Measurements from ENCODE around the gene USP36. TPM values are rescaled to one million over a fixed set of nuclear protein-coding genes. Genes with fewer than 3 reads are reported as not detected.

The USP36 gene
- total RNA-seq, 4 donors from 2014 or later, result 26.6 to 44.0 (median 34.6) TPM

GRCh38 chr17:78818932-78819331 lies 21.7 kb downstream of the USP36 start:
- peaks cover 0 to 100% of the 10 kb centered on the region in 2 donors for H3K36me3 ChIP-seq
- H3K27ac ChIP-seq, result peak overlapping the region in 3 of 4 donors; percentile 7 to 70 (median 29)
- no peaks in the 10 kb centered on the region for H3K9me3 ChIP-seq
- no peak for ATAC-seq
- 50 to 87% methylated on average over 6 of the region's 6 CpGs for WGBS, 2 donors (ENCODE audit: low coverage in 1 of 2)
- no peaks in the 10 kb centered on the region for H3K27me3 ChIP-seq
- TF ChIP-seq EP300 (IDR thresholded peaks at IDR 0.05) (no peak), POLR2AphosphoS5 (IDR thresholded peaks at IDR 0.05) (peak; percentile 16), CTCF (IDR thresholded peaks at IDR 0.05) (no peak)
- H3K4me3 ChIP-seq, result no peak overlapping the region
- H3K4me1 ChIP-seq, result peaks cover 0 to 13% (median 0%) of the 10 kb centered on the region in 3 donors

- Histone ChIP-seq H3K4me1 (peaks cover 0 to 17% (median 2%) of the 10 kb centered on the region in 3 donors), H3K27ac (peak overlapping the region in 3 of 4 donors; percentile 5 to 70 (median 32)), H3K27me3 (no peaks in the 10 kb centered on the region), H3K36me3 (peaks cover 0 to 100% of the 10 kb centered on the region in 2 donors), H3K9me3 (no peaks in the 10 kb centered on the region), H3K4me3 (no peak overlapping the region)
- 72 to 82% methylated on average over 18 to 19 of the region's 19 CpGs for WGBS, 2 donors (ENCODE audit: low coverage in 1 of 2)
- ATAC-seq, result no peak
- no peak for TF ChIP-seq POLR2AphosphoS5 (IDR thresholded peaks at IDR 0.05)
- no peak for TF ChIP-seq POLR2A (IDR thresholded peaks at IDR 0.05)
- TF ChIP-seq EP300 (IDR thresholded peaks at IDR 0.05), result no peak
- TF ChIP-seq CTCF (IDR thresholded peaks at IDR 0.05), result no peak
Measured at GRCh38 chr17:78818152-78818846, 22.3 kb downstream of the USP36 start.

GRCh38 chr17:78817123-78817522 lies 23.5 kb downstream of the USP36 start:
- TF ChIP-seq EP300 (IDR thresholded peaks at IDR 0.05), result no peak
- no peak for TF ChIP-seq CTCF (IDR thresholded peaks at IDR 0.05)
- TF ChIP-seq POLR2AphosphoS5 (IDR thresholded peaks at IDR 0.05), result no peak
- TF ChIP-seq POLR2A (IDR thresholded peaks at IDR 0.05), result no peak
- no peak for ATAC-seq
- 91 to 100% methylated on average over 2 to 4 of the region's 6 CpGs for WGBS, 2 donors (ENCODE audit: low coverage in 1 of 2)
- Histone ChIP-seq H3K27ac (no peak overlapping the region), H3K36me3 (peaks cover 0 to 100% of the 10 kb centered on the region in 2 donors), H3K4me3 (no peak overlapping the region), H3K4me1 (peaks cover 0 to 21% (median 3%) of the 10 kb centered on the region in 3 donors), H3K27me3 (no peaks in the 10 kb centered on the region), H3K9me3 (no peaks in the 10 kb centered on the region)

- Histone ChIP-seq H3K27me3 (no peaks in the 10 kb centered on the region), H3K4me1 (peaks cover 0 to 21% (median 3%) of the 10 kb centered on the region in 3 donors), H3K4me3 (no peak overlapping the region), H3K9me3 (no peaks in the 10 kb centered on the region), H3K36me3 (peaks cover 0 to 100% of the 10 kb centered on the region in 2 donors), H3K27ac (no peak overlapping the region)
- WGBS, 2 donors (ENCODE audit: low coverage in 1 of 2), result 86 to 88% methylated on average over 7 of the region's 7 CpGs
- no peak for TF ChIP-seq CTCF (IDR thresholded peaks at IDR 0.05)
- no peak for TF ChIP-seq POLR2AphosphoS5 (IDR thresholded peaks at IDR 0.05)
- no peak for TF ChIP-seq POLR2A (IDR thresholded peaks at IDR 0.05)
- ATAC-seq, result no peak
Measured at GRCh38 chr17:78815696-78816095, 24.9 kb downstream of the USP36 start.

- H3K4me3 ChIP-seq, result no peak overlapping the region
- TF ChIP-seq POLR2AphosphoS5 (IDR thresholded peaks at IDR 0.05) (no peak), CTCF (IDR thresholded peaks at IDR 0.05) (no peak), POLR2A (IDR thresholded peaks at IDR 0.05) (no peak), EP300 (IDR thresholded peaks at IDR 0.05) (no peak)
- no peaks in the 10 kb centered on the region for H3K9me3 ChIP-seq
- no peaks in the 10 kb centered on the region for H3K27me3 ChIP-seq
- peak; percentile 43 for ATAC-seq
- H3K27ac ChIP-seq, result peak overlapping the region in 3 of 4 donors; percentile 35 to 56 (median 52)
- 39 to 57% methylated on average over 4 to 8 of the region's 8 CpGs for WGBS, 2 donors (ENCODE audit: low coverage in 1 of 2)
- peaks cover 0 to 100% of the 10 kb centered on the region in 2 donors for H3K36me3 ChIP-seq
- H3K4me1 ChIP-seq, result peaks cover 0 to 8% (median 3%) of the 10 kb centered on the region in 3 donors
Measured at GRCh38 chr17:78812855-78813254, 27.8 kb downstream of the USP36 start.
